Neural cell (in vitro differentiated cells): ENCODE results near the gene ATF7IP. TPM values are rescaled to one million over a fixed set of nuclear protein-coding genes. Genes with fewer than 3 reads are reported as not detected.
"Not testable (repeated sequence)": the region's sequence is repeated elsewhere in the genome, so short reads cannot be mapped to it uniquely, and the experiment has no call there.

ENCODE experiments used
- H2AFZ ChIP-seq: fragments of 200-600, 300-800 bp; sonication (generic), shearing (Covaris generic); 2 replicates; pipeline ENCODE4 v1.6.0; 2014; ENCODE audit warnings: low read depth, mild to moderate bottlenecking, antibody characterized with exemption, low read length, moderate library complexity
- H3F3A ChIP-seq: fragments of 200-600 bp; shearing (Covaris generic); 2 replicates; pipeline ENCODE4 v1.6.1; 2016; ENCODE audit warnings: mild to moderate bottlenecking, moderate library complexity, mixed read lengths, antibody characterized with exemption, low read length; ENCODE audit not compliant: insufficient read depth, poor library complexity, severe bottlenecking
- H3K27ac ChIP-seq: fragments of 200-600, 300-800 bp; sonication (generic), shearing (Covaris generic); 2 replicates; pipeline ENCODE4 v1.5.1; 2014; ENCODE audit warnings: mild to moderate bottlenecking, low read length, moderate library complexity
- H3K27me3 ChIP-seq: fragments of 300-800, 200-600 bp; sonication (generic), shearing (Covaris generic); 2 replicates; pipeline ENCODE4 v1.6.0; 2014; ENCODE audit warnings: mild to moderate bottlenecking, low read depth, low read length, moderate library complexity; ENCODE audit not compliant: insufficient read depth
- H3K36me3 ChIP-seq: fragments of 300-800, 200-600 bp; sonication (generic), shearing (Covaris generic); 2 replicates; pipeline ENCODE4 v1.5.1; 2014; ENCODE audit warnings: mild to moderate bottlenecking, antibody characterized with exemption, low read length, moderate library complexity; ENCODE audit not compliant: insufficient read depth
- H3K4me2 ChIP-seq: fragments of 300-800, 200-600 bp; sonication (generic), shearing (Covaris generic); 2 replicates; pipeline ENCODE4 v1.6.0; 2014; ENCODE audit warnings: mild to moderate bottlenecking, low read length
- H3K4me3 ChIP-seq: fragments of 300-800, 200-600 bp; sonication (generic), shearing (Covaris generic); 2 replicates; pipeline ENCODE4 v1.5.1; 2014; ENCODE audit warnings: mild to moderate bottlenecking, low read length, moderate library complexity
- H3K79me2 ChIP-seq: fragments of 200-600 bp; shearing (Covaris generic); replicated peaks from 2 replicates; pipeline ENCODE4 v1.6.0; 2014; ENCODE audit warnings: mild to moderate bottlenecking, low read length, moderate library complexity; ENCODE audit not compliant: insufficient read depth
- H3K9ac ChIP-seq: fragments of 300-800, 200-600 bp; sonication (generic), shearing (Covaris generic); 2 replicates; pipeline ENCODE4 v1.6.1; 2016; ENCODE audit warnings: mild to moderate bottlenecking, low read length, mixed read lengths
- H3K9me2 ChIP-seq: fragments of 200-600 bp; shearing (Covaris generic); 2 replicates; pipeline ENCODE4 v1.6.1; 2016; ENCODE audit warnings: mild to moderate bottlenecking, low read length, mixed read lengths; ENCODE audit not compliant: insufficient read depth
- H3K9me3 ChIP-seq: fragments of 200-600, 300-800 bp; sonication (generic), shearing (Covaris generic); 2 replicates; pipeline ENCODE4 v1.6.1; 2016; ENCODE audit warnings: mild to moderate bottlenecking, mixed run types, low read length, moderate library complexity, mixed read lengths
- H4K20me1 ChIP-seq: fragments of 200-600 bp; shearing (Covaris generic); 2 replicates; pipeline ENCODE4 v1.6.1; 2016; ENCODE audit warnings: mild to moderate bottlenecking, mixed run types; ENCODE audit not compliant: insufficient read depth
- CTCF ChIP-seq: fragments of 450-650 bp; IDR thresholded peaks from 2 replicates; pipeline ENCODE4 v1.5.1; 2014; ENCODE audit warnings: antibody characterized with exemption, mild to moderate bottlenecking, moderate library complexity; ENCODE audit not compliant: poor library complexity, severe bottlenecking
- EP300 ChIP-seq: fragments of 450-650 bp; conservative IDR thresholded peaks from 2 replicates; pipeline ENCODE4 v1.6.1; 2014; ENCODE audit warnings: antibody characterized with exemption, mild to moderate bottlenecking, moderate library complexity; ENCODE audit not compliant: poor library complexity, severe bottlenecking
- EZH2 ChIP-seq: fragments of 200-600, 300-800 bp; shearing (Covaris generic), sonication (generic); IDR thresholded peaks from 2 replicates; pipeline ENCODE4 v1.6.1; 2014; ENCODE audit warnings: antibody characterized with exemption, low read length, borderline replicate concordance, mild to moderate bottlenecking; ENCODE audit not compliant: insufficient read depth, poor library complexity, severe bottlenecking
- MXI1 ChIP-seq: fragments of 450-650 bp; conservative IDR thresholded peaks from 2 replicates; pipeline ENCODE4 v1.6.1; 2014; ENCODE audit warnings: antibody characterized with exemption, mild to moderate bottlenecking; ENCODE audit not compliant: poor library complexity, severe bottlenecking
- POLR2AphosphoS5 ChIP-seq: IDR thresholded peaks from 2 replicates; pipeline ENCODE4 v1.6.1; 2012
- RAD21 ChIP-seq: fragments of 450-650 bp; conservative IDR thresholded peaks from 2 replicates; pipeline ENCODE4 v1.6.1; 2014; ENCODE audit warnings: antibody characterized with exemption, mild to moderate bottlenecking, moderate library complexity
- SMC3 ChIP-seq: fragments of 450-650 bp; conservative IDR thresholded peaks from 2 replicates; pipeline ENCODE4 v1.6.1; 2014; ENCODE audit warnings: antibody characterized with exemption, mild to moderate bottlenecking, moderate library complexity; ENCODE audit not compliant: poor library complexity
- TAF1 ChIP-seq: IDR thresholded peaks from 2 replicates; pipeline ENCODE4 v1.6.1; 2012; ENCODE audit warnings: low read depth
- polyA plus RNA-seq: library from polyadenylated mRNA; depleted of rRNA; stranded (reverse); fragments of >200 nt; gene quantifications from 2 replicates; pipeline ENCODE4 v1.2.3, GENCODE V29; 2014
- TF ChIP-seq, protein P1 (sequence below): IDR thresholded peaks from 2 replicates; pipeline ENCODE4 v1.6.1; 2012; ENCODE audit warnings: borderline replicate concordance

Gene ATF7IP
- polyA plus RNA-seq, 1 donor from 2014 or later = 34.8 TPM

DNA sequence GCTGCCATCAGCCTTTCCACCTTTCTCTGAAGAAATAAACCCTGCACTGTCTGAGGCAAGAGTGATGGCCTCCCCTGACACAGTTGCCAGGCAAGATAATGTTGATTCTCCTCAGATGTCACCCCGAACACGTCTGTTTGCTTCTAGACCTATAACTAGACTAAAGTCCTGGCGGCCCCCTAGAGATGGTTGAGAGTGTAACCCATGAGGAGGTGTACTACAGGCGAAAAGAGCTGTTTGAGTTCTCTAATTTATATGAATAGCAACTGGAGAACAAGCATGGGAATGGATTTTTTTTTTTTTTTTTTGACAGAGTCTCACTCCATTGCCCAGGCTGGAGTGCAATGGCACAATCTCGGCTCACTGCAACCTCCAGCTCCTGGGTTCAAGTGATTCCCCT is 33.0 kb upstream of the ATF7IP start:
- Histone ChIP-seq H3K9ac (no peak overlapping the region), H4K20me1 (no peaks in the 10 kb centered on the region), H3K27ac (no peak overlapping the region), H3K9me3 (no peaks in the 10 kb centered on the region), H2AFZ (no peak overlapping the region), H3K36me3 (no peaks in the 10 kb centered on the region), H3K27me3 (no peaks in the 10 kb centered on the region), H3K4me2 (no peak overlapping the region), H3F3A (no peaks in the 10 kb centered on the region), H3K79me2 (no peaks in the 10 kb centered on the region), H3K9me2 (no peaks in the 10 kb centered on the region), H3K4me3 (no peak overlapping the region)
- TF ChIP-seq TAF1 = no peak
- TF ChIP-seq, protein P1, sequence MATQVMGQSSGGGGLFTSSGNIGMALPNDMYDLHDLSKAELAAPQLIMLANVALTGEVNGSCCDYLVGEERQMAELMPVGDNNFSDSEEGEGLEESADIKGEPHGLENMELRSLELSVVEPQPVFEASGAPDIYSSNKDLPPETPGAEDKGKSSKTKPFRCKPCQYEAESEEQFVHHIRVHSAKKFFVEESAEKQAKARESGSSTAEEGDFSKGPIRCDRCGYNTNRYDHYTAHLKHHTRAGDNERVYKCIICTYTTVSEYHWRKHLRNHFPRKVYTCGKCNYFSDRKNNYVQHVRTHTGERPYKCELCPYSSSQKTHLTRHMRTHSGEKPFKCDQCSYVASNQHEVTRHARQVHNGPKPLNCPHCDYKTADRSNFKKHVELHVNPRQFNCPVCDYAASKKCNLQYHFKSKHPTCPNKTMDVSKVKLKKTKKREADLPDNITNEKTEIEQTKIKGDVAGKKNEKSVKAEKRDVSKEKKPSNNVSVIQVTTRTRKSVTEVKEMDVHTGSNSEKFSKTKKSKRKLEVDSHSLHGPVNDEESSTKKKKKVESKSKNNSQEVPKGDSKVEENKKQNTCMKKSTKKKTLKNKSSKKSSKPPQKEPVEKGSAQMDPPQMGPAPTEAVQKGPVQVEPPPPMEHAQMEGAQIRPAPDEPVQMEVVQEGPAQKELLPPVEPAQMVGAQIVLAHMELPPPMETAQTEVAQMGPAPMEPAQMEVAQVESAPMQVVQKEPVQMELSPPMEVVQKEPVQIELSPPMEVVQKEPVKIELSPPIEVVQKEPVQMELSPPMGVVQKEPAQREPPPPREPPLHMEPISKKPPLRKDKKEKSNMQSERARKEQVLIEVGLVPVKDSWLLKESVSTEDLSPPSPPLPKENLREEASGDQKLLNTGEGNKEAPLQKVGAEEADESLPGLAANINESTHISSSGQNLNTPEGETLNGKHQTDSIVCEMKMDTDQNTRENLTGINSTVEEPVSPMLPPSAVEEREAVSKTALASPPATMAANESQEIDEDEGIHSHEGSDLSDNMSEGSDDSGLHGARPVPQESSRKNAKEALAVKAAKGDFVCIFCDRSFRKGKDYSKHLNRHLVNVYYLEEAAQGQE = no peak
- no peak for TF ChIP-seq EP300
- no peak for TF ChIP-seq RAD21

- no peak overlapping the region for H2AFZ ChIP-seq
- H4K20me1 ChIP-seq = no peaks in the 10 kb centered on the region
- H3K36me3 ChIP-seq = no peaks in the 10 kb centered on the region
- TF ChIP-seq TAF1 (no peak), EZH2 (no peak), RAD21 (no peak), EP300 (no peak), SMC3 (no peak), CTCF (no peak), POLR2AphosphoS5 (no peak), MXI1 (no peak)
- TF ChIP-seq, protein P1 = no peak
- no peaks in the 10 kb centered on the region for H3K9me3 ChIP-seq
- no peak overlapping the region for H3K9ac ChIP-seq
- H3K4me2 ChIP-seq = no peak overlapping the region
- no peak overlapping the region for H3K27ac ChIP-seq
- no peaks in the 10 kb centered on the region for H3K79me2 ChIP-seq
- H3K4me3 ChIP-seq = no peak overlapping the region
- H3K9me2 ChIP-seq = no peaks in the 10 kb centered on the region
- no peaks in the 10 kb centered on the region for H3F3A ChIP-seq
- no peaks in the 10 kb centered on the region for H3K27me3 ChIP-seq
Observed at GRCh38 chr12:14340371-14340770, 25.1 kb upstream of the ATF7IP start.

DNA sequence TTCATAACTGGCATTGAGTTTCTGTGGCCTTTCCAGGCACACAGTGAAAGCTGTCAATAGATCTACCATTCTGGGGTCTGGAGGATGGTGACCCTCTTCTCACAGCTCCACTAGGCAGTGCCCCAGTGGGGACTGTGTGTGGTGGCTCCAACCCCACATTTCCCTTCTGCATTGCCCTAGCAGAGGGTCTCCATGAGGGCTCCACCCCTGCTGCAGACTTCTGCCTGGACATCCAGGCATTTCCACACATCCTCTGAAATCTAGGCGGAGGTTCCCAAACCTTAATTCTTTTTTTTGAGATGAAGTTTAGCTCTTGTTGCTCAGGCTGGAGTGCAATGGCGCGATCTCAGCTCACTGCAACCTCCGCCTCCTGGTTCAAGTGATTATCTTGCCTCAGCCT is 14.0 kb upstream of the ATF7IP start:
- H4K20me1 ChIP-seq, H3K4me2 ChIP-seq, H3K27ac ChIP-seq, H2AFZ ChIP-seq, H3K9me3 ChIP-seq, H3K4me3 ChIP-seq, H3K9me2 ChIP-seq, H3K9ac ChIP-seq, H3F3A ChIP-seq, H3K79me2 ChIP-seq, H3K27me3 ChIP-seq, H3K36me3 ChIP-seq: not testable (repeated sequence)

DNA sequence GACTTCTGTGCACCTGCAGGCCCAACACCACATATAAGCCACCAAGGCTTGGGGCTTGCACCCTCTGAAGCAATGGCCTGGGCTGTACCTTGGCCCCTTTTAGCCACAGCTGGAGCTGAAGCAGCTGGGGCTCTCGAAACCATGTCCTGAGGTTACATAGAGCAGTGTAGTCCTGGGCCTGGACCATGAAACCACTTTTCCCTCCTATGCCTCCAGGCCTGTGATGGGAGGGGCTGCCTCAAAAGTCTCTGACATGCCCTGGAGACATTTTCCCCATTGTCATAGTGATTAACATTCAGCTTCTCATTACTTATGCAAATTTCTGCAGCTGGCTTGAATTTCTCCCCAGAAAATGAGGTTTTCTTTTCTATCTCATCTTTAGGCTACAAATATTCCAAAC is 13.4 kb upstream of the ATF7IP start:
- H4K20me1 ChIP-seq, H3K79me2 ChIP-seq, H3F3A ChIP-seq, H3K4me2 ChIP-seq, H3K27me3 ChIP-seq, H3K9me2 ChIP-seq, H3K9ac ChIP-seq, H3K36me3 ChIP-seq, H2AFZ ChIP-seq, H3K9me3 ChIP-seq, H3K27ac ChIP-seq, H3K4me3 ChIP-seq: not testable (repeated sequence)
